Stomach (tissue), 9 donors: ENCODE measurements around the gene PTPRM. TPM values are rescaled to one million over a fixed set of nuclear protein-coding genes. Genes with fewer than 3 reads are reported as not detected.
A peak's percentile ranks its signal among the peaks of the same experiment; 100 is the strongest.

Experiments
- DNase-seq, 2 donors: peaks; one replicate each; pipeline versions ENCODE4 v3.0.0 to v3.0.0-alpha.2; 2013 to 2019
- H3K27ac ChIP-seq, 5 donors: fragments of 200-600 bp in 4 of 5; sonication (generic) in 4 of 5; one replicate each; pipeline ENCODE4 v1.5.1; 2013 to 2019; ENCODE audit warnings: mild to moderate bottlenecking in 1 of 5, moderate library complexity in 1 of 5
- H3K27me3 ChIP-seq, 3 donors: fragments of 200-600 bp; sonication (generic); one replicate each; pipeline ENCODE4 v1.5.1; 2017 to 2019; ENCODE audit warnings: mixed run types in 1 of 3
- H3K36me3 ChIP-seq, 4 donors: fragments of 200-600 bp; sonication (generic); 1 replicate in 3 of 4; 2 replicates in 1 of 4; pipeline ENCODE4 v1.5.1; 2016 to 2019
- H3K4me1 ChIP-seq, 4 donors: fragments of 200-600 bp; sonication (generic); one replicate each; pipeline ENCODE4 v1.5.1; 2016 to 2019
- H3K4me3 ChIP-seq, 4 donors: fragments of 200-600 bp; sonication (generic) in 3 of 4; one replicate each; pipeline ENCODE4 v1.5.1; 2016 to 2019; ENCODE audit warnings: mild to moderate bottlenecking in 1 of 4
- H3K9me3 ChIP-seq, 4 donors: fragments of 200-600 bp; sonication (generic); one replicate each; pipeline ENCODE4 v1.5.1; 2016 to 2019
- EP300 ChIP-seq: sonication (generic); formaldehyde crosslinking; IDR thresholded peaks from one replicate; pipeline ENCODE4 v1.6.1; 2017; ENCODE audit warnings: antibody characterized with exemption
- POLR2A ChIP-seq, 4 donors: fragments of 450-650 bp; IDR thresholded peaks; one replicate each; pipeline ENCODE4 v1.6.1; 2016; ENCODE audit warnings: antibody characterized with exemption in 4 of 4, control low read depth in 2 of 4, mild to moderate bottlenecking in 1 of 4, moderate library complexity in 1 of 4
- POLR2AphosphoS5 ChIP-seq, 3 donors: sonication (generic); formaldehyde crosslinking; IDR thresholded peaks; one replicate each; pipeline ENCODE4 v1.6.1; 2016; ENCODE audit warnings: antibody characterized with exemption in 3 of 3
- WGBS, 5 donors: extraction: QIAGEN DNeasy Blood & Tissue Kit in 3 of 5; methylation state at CpG; one replicate each; pipeline versions ENCODE4 v1.1.5 to v1.1.7; 2013 to 2018; 5-methylcytosine and 5-hydroxymethylcytosine counted together
- intact Hi-C: fragments of 100-400 bp; cut with DNase I; formaldehyde crosslinking; loops from one replicate; pipeline ENCODE4 v1.15.1; 2023; ENCODE audit warnings: low total_unique reads
- polyA plus RNA-seq, 3 donors: library from polyadenylated mRNA; stranded (reverse); fragments of 200-250 nt; gene quantifications; one replicate each; pipeline ENCODE4 v1.2.3, GENCODE V29; 2013
- total RNA-seq, 5 donors: library from RNA; depleted of rRNA; stranded (reverse); fragments of >200 nt; gene quantifications; one replicate each; pipeline versions ENCODE4 v1.1.0 to v1.2.3, GENCODE V29; 2014 to 2016
- TF ChIP-seq, protein P1 (sequence below), 7 experiments: fragments of 450-650 bp in 4 of 7; fragments of 200-600 bp in 3 of 7; sonication (generic) in 3 of 7; IDR thresholded peaks; one replicate each; pipeline ENCODE4 v1.5.1; 2016 to 2019; ENCODE audit warnings: antibody characterized with exemption in 7 of 7, control low read depth in 2 of 7, mild to moderate bottlenecking in 1 of 7
- donor health status: healthy with polysubstance abuse.
- donor health status: Bipolar disorder and iron deficiency.
- donor health status: healthy.

The PTPRM gene
- total and polyA plus RNA-seq, 8 donors = 7.5 to 246 (median 58.2) TPM

DNA sequence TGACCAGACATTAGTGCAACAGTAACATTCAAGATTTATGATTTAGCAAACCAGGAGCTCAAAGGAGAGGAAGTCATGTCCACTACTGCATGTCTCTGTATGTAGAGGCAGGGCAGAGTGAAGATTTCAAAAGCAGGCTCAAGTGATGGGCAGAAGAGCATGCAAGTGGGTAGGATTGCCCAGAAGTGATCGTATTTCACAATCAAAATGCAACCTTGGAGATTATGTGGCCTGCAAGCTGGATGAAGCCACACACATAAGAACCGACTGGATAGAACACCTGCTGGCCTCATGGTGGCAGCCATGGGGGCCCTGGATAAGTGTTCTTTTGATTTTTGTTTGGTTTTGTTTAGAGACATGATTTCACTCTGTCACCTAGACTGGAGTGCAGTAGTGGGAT is 755.4 kb downstream of the PTPRM start:
- 81 to 96% (median 91%) methylated on average over 2 of the region's 2 CpGs for WGBS, 5 donors
- H3K9me3 ChIP-seq = no peaks in the 10 kb centered on the region
- intact Hi-C loops = no loop called here
- peaks cover 0 to 10% (median 1%) of the 10 kb centered on the region in 4 donors for H3K4me1 ChIP-seq
- DNase-seq = no peak
- H3K27ac ChIP-seq = no peak overlapping the region
- H3K36me3 ChIP-seq = peaks cover 0 to 4% (median 0%) of the 10 kb centered on the region in 4 donors
- no peaks in the 10 kb centered on the region for H3K27me3 ChIP-seq
- no peak for TF ChIP-seq POLR2AphosphoS5 (IDR thresholded peaks at IDR 0.05)
- TF ChIP-seq, protein P1, sequence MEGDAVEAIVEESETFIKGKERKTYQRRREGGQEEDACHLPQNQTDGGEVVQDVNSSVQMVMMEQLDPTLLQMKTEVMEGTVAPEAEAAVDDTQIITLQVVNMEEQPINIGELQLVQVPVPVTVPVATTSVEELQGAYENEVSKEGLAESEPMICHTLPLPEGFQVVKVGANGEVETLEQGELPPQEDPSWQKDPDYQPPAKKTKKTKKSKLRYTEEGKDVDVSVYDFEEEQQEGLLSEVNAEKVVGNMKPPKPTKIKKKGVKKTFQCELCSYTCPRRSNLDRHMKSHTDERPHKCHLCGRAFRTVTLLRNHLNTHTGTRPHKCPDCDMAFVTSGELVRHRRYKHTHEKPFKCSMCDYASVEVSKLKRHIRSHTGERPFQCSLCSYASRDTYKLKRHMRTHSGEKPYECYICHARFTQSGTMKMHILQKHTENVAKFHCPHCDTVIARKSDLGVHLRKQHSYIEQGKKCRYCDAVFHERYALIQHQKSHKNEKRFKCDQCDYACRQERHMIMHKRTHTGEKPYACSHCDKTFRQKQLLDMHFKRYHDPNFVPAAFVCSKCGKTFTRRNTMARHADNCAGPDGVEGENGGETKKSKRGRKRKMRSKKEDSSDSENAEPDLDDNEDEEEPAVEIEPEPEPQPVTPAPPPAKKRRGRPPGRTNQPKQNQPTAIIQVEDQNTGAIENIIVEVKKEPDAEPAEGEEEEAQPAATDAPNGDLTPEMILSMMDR (IDR thresholded peaks at IDR 0.05) = no peak
- no peak for TF ChIP-seq POLR2A (IDR thresholded peaks at IDR 0.05)
- no peak for TF ChIP-seq EP300
- H3K4me3 ChIP-seq = no peak overlapping the region

DNA sequence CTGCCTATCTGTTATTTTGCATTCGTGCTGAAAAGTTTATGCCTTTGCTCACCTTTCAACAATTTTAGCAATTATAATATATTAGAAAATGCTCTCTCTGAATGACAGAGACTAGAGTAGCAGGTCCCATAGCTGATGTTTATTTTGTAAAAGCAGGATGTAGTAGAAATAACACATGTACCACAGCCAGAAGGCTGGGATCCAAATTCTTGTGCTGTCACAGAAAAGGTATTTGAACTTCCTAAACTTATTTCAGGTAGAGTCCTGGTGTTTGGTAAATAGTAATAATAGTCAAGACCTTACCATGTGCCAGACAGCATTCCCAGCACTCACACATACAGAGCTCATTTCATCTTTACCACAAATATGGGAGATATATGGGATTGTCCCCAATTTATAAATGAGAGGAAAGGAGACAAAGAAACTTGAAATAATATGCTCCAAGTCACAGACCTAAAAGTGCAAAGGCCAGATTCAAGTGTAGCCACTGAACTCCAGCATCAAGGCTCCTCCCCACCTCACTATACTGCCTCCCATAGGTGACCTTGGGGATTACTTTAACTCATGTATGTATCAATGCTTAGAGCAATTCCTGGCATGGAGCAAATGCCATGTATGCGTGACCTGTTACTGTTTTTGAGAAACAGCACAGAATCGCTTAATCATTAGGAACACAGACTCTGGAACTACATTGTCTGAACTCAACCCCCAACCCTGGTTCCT is 757.4 kb downstream of the PTPRM start:
- DNase-seq = no peak
- TF ChIP-seq, protein P1 (IDR thresholded peaks at IDR 0.05) = no peak
- TF ChIP-seq POLR2AphosphoS5 (IDR thresholded peaks at IDR 0.05) (no peak), EP300 (no peak), POLR2A (IDR thresholded peaks at IDR 0.05) (no peak)
- H3K27me3 ChIP-seq = no peaks in the 10 kb centered on the region
- H3K4me3 ChIP-seq = no peak overlapping the region
- H3K36me3 ChIP-seq = no peaks in the 10 kb centered on the region
- 85 to 94% (median 92%) methylated on average over 3 of the region's 3 CpGs for WGBS, 5 donors
- intact Hi-C loops = no loop called here
- H3K9me3 ChIP-seq = no peaks in the 10 kb centered on the region
- no peak overlapping the region for H3K27ac ChIP-seq
- peaks cover 4 to 30% (median 14%) of the 10 kb centered on the region in 4 donors for H3K4me1 ChIP-seq

DNA sequence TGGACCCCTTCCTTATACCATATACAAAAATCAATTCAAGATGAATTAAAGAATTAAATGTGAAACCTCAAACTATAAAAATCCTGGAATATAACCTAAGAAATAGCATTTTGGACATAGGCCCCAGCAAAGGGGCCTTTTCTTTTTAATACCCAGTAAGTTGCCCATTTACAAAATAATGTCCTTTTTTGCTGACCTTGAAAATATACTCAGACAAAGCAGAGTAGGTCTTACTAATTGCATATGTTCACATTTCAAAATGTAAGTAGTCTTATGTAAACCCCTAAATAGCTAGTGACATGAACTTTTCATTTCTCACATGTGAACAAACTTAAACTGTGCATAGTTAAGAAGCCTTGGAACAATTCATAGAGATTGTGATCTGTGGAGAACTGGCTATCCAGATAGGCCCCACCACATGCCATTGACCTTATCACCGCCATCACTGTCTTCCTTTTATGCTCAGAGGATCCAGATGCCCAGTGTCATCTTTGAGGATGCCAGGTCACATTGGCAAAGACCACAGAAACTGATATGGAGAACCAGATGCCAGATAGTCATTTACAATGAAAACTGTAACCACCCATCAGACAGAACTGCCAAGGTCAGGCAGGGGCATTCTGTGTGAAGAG is 759.8 kb downstream of the PTPRM start:
- WGBS, 5 donors = 90 to 100% (median 93%) methylated on average over 1 of the region's 1 CpG
- Histone ChIP-seq H3K36me3 (no peaks in the 10 kb centered on the region), H3K27ac (no peak overlapping the region), H3K4me1 (peaks cover 4 to 30% (median 18%) of the 10 kb centered on the region in 4 donors), H3K27me3 (no peaks in the 10 kb centered on the region), H3K4me3 (no peak overlapping the region), H3K9me3 (no peaks in the 10 kb centered on the region)
- TF ChIP-seq POLR2A (IDR thresholded peaks at IDR 0.05) = no peak
- TF ChIP-seq EP300 = no peak
- no peak for DNase-seq
- intact Hi-C loops = no loop called here

DNA sequence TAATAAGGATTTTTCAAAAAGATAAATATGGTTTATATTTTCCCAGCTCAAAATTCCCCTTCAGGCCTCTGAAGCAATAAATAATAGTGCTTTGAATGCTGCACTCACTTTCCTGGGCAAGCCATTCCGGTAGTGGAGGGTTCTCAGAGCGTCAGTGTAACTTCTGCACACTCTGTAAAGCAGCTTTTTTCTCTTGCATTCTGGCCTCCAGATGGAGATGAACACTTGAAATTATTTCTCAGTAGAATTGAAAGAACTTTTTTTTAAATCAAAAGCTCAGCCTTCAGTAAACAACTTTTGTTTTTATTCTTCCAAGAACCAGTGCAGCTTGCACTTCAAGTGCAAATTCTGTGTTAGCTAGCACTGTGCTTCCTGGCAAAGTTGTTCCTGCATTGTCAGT is 761.0 kb downstream of the PTPRM start:
- no peaks in the 10 kb centered on the region for H3K27me3 ChIP-seq
- H3K4me1 ChIP-seq = peaks cover 4 to 30% (median 18%) of the 10 kb centered on the region in 4 donors
- WGBS, 5 donors = 20 to 53% (median 28%) methylated on average over 2 of the region's 2 CpGs
- no peaks in the 10 kb centered on the region for H3K9me3 ChIP-seq
- DNase-seq = peak in 1 of 2 donors; percentile 53
- intact Hi-C loops = no loop called here
- H3K36me3 ChIP-seq = no peaks in the 10 kb centered on the region
- no peak for TF ChIP-seq POLR2AphosphoS5 (IDR thresholded peaks at IDR 0.05)
- no peak for TF ChIP-seq POLR2A (IDR thresholded peaks at IDR 0.05)
- TF ChIP-seq EP300 = no peak
- TF ChIP-seq, protein P1 (IDR thresholded peaks at IDR 0.05) = no peak
- peak overlapping the region in 2 of 5 donors; percentile 25 to 62 for H3K27ac ChIP-seq
- no peak overlapping the region for H3K4me3 ChIP-seq
